ENCODE measurements around the gene RFT1.

- TF ChIP-seq CTCF (IDR thresholded peaks at IDR 0.05; ENCODE audit: insufficient read depth, low read depth, low read length): no peak
- TF ChIP-seq EZH2 (IDR thresholded peaks at IDR 0.05; ENCODE audit: insufficient read depth, low read length): no peak
These were observed 60.7 kb downstream of the RFT1 start for GRCh38 chr3:53069422-53070068.
